Measurements from ENCODE around the gene TUT1. TPM values are rescaled to one million over a fixed set of nuclear protein-coding genes. Genes with fewer than 3 reads are reported as not detected.

TUT1 gene
- total RNA-seq, 2 experiments from 2014 or later, result 22.5 to 38.2 TPM

- H3K36me3 ChIP-seq (ENCODE audit: insufficient read depth, low read length), result peaks cover 35% of the 10 kb centered on the region
- H3K4me2 ChIP-seq (ENCODE audit: low read length), result no peak overlapping the region
- no TSS peak for BruUV-seq (replicated peaks)
- peaks cover 37% of the 10 kb centered on the region for H3K4me1 ChIP-seq (ENCODE audit: insufficient read depth, low read length, poor library complexity, severe bottlenecking)
- intact Hi-C loops (cut with micrococcal nuclease; ENCODE audit: unreplicated experiment), result no loop called here
- no peak for DNase-seq (ENCODE audit: low spot score)
- H3K4me3 ChIP-seq (ENCODE audit: low read depth, low read length, poor library complexity, severe bottlenecking), result no peak overlapping the region
- POLR2A ChIA-PET, result interaction anchor here (1.2 kb wide), 1 partner anchor 18 kb away, joined by 5 read pairs; the partner anchor contains the start of gene TUT1
- CTCF ChIA-PET (ENCODE audit: unreplicated experiment), result no interaction called here
- no peak overlapping the region for H2AFZ ChIP-seq (ENCODE audit: low read length)
- H3K79me2 ChIP-seq (ENCODE audit: insufficient read depth, low read depth, low read length), result peaks cover 5% of the 10 kb centered on the region; the same call in 1 of the 2 replicates
- H4K20me1 ChIP-seq (ENCODE audit: insufficient read depth, low read length), result no peaks in the 10 kb centered on the region
- no peaks in the 10 kb centered on the region for H3K9me2 ChIP-seq (ENCODE audit: insufficient read depth, low read length)
- H3K27ac ChIP-seq (ENCODE audit: low read depth, low read length, poor library complexity, severe bottlenecking), result no peak overlapping the region
- TF ChIP-seq CTCF (conservative IDR thresholded peaks at IDR 0.05; ENCODE audit: low read length) (no peak), EZH2phosphoT487 (IDR thresholded peaks at IDR 0.05; ENCODE audit: borderline replicate concordance, low read depth, low read length) (no peak)
- H3K9me3 ChIP-seq (ENCODE audit: low read length), result no peaks in the 10 kb centered on the region
Measured at GRCh38 chr11:62608776-62609175, 17.5 kb upstream of the TUT1 start.

- Histone ChIP-seq H3K27ac (ENCODE audit: low read depth, low read length, poor library complexity, severe bottlenecking) (peak overlapping the region; percentile 37), H4K20me1 (ENCODE audit: insufficient read depth, low read length) (no peaks in the 10 kb centered on the region), H3K36me3 (ENCODE audit: insufficient read depth, low read length) (peaks cover 44% of the 10 kb centered on the region), H3K79me2 (ENCODE audit: insufficient read depth, low read depth, low read length) (peaks cover 5% of the 10 kb centered on the region; the same call in 1 of the 2 replicates), H3K9me3 (ENCODE audit: low read length) (no peaks in the 10 kb centered on the region), H3K4me1 (ENCODE audit: insufficient read depth, low read length, poor library complexity, severe bottlenecking) (peaks cover 33% of the 10 kb centered on the region), H3K9me2 (ENCODE audit: insufficient read depth, low read length) (no peaks in the 10 kb centered on the region), H2AFZ (ENCODE audit: low read length) (no peak overlapping the region), H3K4me3 (ENCODE audit: low read depth, low read length, poor library complexity, severe bottlenecking) (no peak overlapping the region), H3K4me2 (ENCODE audit: low read length) (peak overlapping the region; percentile 53)
- BruUV-seq (replicated peaks), result no TSS peak
- intact Hi-C loops (cut with micrococcal nuclease; ENCODE audit: unreplicated experiment), result no loop called here
- POLR2A ChIA-PET, result interaction anchor here (1.2 kb wide), 1 partner anchor 17 kb away, joined by 5 read pairs; the partner anchor contains the start of gene TUT1
- CTCF ChIA-PET (ENCODE audit: unreplicated experiment), result no interaction called here
- TF ChIP-seq CTCF (conservative IDR thresholded peaks at IDR 0.05; ENCODE audit: low read length) (no peak), EZH2phosphoT487 (IDR thresholded peaks at IDR 0.05; ENCODE audit: borderline replicate concordance, low read depth, low read length) (no peak)
- peak; percentile 43 for DNase-seq (ENCODE audit: low spot score)
Measured at GRCh38 chr11:62607714-62608113, 16.4 kb upstream of the TUT1 start.

GRCh38 chr11:62605902-62606301 lies 14.6 kb upstream of the TUT1 start:
- Histone ChIP-seq H3K4me1 (ENCODE audit: insufficient read depth, low read length, poor library complexity, severe bottlenecking) (peaks cover 31% of the 10 kb centered on the region), H3K9me3 (ENCODE audit: low read length) (no peaks in the 10 kb centered on the region), H3K36me3 (ENCODE audit: insufficient read depth, low read length) (peaks cover 56% of the 10 kb centered on the region), H3K9me2 (ENCODE audit: insufficient read depth, low read length) (no peaks in the 10 kb centered on the region), H3K27ac (ENCODE audit: low read depth, low read length, poor library complexity, severe bottlenecking) (no peak overlapping the region), H2AFZ (ENCODE audit: low read length) (no peak overlapping the region), H3K4me3 (ENCODE audit: low read depth, low read length, poor library complexity, severe bottlenecking) (no peak overlapping the region), H4K20me1 (ENCODE audit: insufficient read depth, low read length) (no peaks in the 10 kb centered on the region), H3K4me2 (ENCODE audit: low read length) (no peak overlapping the region), H3K79me2 (ENCODE audit: insufficient read depth, low read depth, low read length) (peaks cover 5% of the 10 kb centered on the region)
- intact Hi-C loops (cut with micrococcal nuclease; ENCODE audit: unreplicated experiment), result no loop called here
- no peak for DNase-seq (ENCODE audit: low spot score)
- POLR2A ChIA-PET, result no interaction called here
- BruUV-seq (replicated peaks), result no TSS peak
- no peak for TF ChIP-seq CTCF (conservative IDR thresholded peaks at IDR 0.05; ENCODE audit: low read length)
- CTCF ChIA-PET (ENCODE audit: unreplicated experiment), result no interaction called here

Data from OCI-LY7 (cell line).